Measurements from ENCODE around the gene RASEF. TPM values are rescaled to one million over a fixed set of nuclear protein-coding genes. Genes with fewer than 3 reads are reported as not detected.

Gene RASEF
- total RNA-seq, 1 experiment from 2014 or later = 2.2 TPM

- H2AK5ac ChIP-seq (ENCODE audit: insufficient read length, low read length) = no peak overlapping the region
- no peak overlapping the region for H3K9ac ChIP-seq (ENCODE audit: extremely low read depth, insufficient read length, low read length)
- TF ChIP-seq, protein P1, sequence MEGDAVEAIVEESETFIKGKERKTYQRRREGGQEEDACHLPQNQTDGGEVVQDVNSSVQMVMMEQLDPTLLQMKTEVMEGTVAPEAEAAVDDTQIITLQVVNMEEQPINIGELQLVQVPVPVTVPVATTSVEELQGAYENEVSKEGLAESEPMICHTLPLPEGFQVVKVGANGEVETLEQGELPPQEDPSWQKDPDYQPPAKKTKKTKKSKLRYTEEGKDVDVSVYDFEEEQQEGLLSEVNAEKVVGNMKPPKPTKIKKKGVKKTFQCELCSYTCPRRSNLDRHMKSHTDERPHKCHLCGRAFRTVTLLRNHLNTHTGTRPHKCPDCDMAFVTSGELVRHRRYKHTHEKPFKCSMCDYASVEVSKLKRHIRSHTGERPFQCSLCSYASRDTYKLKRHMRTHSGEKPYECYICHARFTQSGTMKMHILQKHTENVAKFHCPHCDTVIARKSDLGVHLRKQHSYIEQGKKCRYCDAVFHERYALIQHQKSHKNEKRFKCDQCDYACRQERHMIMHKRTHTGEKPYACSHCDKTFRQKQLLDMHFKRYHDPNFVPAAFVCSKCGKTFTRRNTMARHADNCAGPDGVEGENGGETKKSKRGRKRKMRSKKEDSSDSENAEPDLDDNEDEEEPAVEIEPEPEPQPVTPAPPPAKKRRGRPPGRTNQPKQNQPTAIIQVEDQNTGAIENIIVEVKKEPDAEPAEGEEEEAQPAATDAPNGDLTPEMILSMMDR (conservative IDR thresholded peaks at IDR 0.05) = no peak
- no peak overlapping the region for H4K8ac ChIP-seq (replicated peaks; ENCODE audit: insufficient read length, low read depth, low read length)
- no peak overlapping the region for H2AFZ ChIP-seq (ENCODE audit: low read length)
- H3K4me1 ChIP-seq (ENCODE audit: insufficient read depth, low read length) = no peaks in the 10 kb centered on the region
- no peaks in the 10 kb centered on the region for H3K4me1 Mint-ChIP-seq
- H3K79me2 ChIP-seq (ENCODE audit: insufficient read depth, low read length) = no peaks in the 10 kb centered on the region
- no peak overlapping the region for H2BK12ac ChIP-seq (ENCODE audit: insufficient read length, low read depth, low read length)
- H3K23ac ChIP-seq (ENCODE audit: insufficient read length, low read depth, low read length) = no peak overlapping the region
- H3K27ac Mint-ChIP-seq = no peak overlapping the region
- no peak overlapping the region for H3K27ac ChIP-seq (ENCODE audit: insufficient read length, low read depth, low read length)
- no peak overlapping the region for H3T11ph ChIP-seq (ENCODE audit: low read length)
- H2BK20ac ChIP-seq (ENCODE audit: low read depth, low read length, poor library complexity, severe bottlenecking) = no peak overlapping the region
- H3K27me3 Mint-ChIP-seq (ENCODE audit: low read depth) = no peaks in the 10 kb centered on the region
- no peaks in the 10 kb centered on the region for H3K36me3 Mint-ChIP-seq (ENCODE audit: insufficient read depth in 1 of 3, low read depth in 3 of 3)
- H2BK5ac ChIP-seq (ENCODE audit: insufficient read length, low read length) = no peak overlapping the region
- H4K20me1 ChIP-seq (ENCODE audit: control insufficient read depth, insufficient read depth, insufficient read length) = no peaks in the 10 kb centered on the region
- H3K4me2 ChIP-seq (ENCODE audit: insufficient read depth, insufficient read length, low read length) = no peak overlapping the region
- no peak overlapping the region for H3K18ac ChIP-seq (ENCODE audit: insufficient read length, low read depth, low read length)
- H3K27me3 ChIP-seq (ENCODE audit: insufficient read depth, low read length) = no peaks in the 10 kb centered on the region
- DNase-seq = no peak
- H4K5ac ChIP-seq (ENCODE audit: insufficient read length, low read depth, low read length) = no peak overlapping the region
- H3K4me3 Mint-ChIP-seq = no peak overlapping the region
- no peaks in the 10 kb centered on the region for H3K79me1 ChIP-seq (ENCODE audit: insufficient read depth, low read depth, low read length, poor library complexity, severe bottlenecking)
- H3K14ac ChIP-seq (ENCODE audit: insufficient read depth, low read length) = no peak overlapping the region
- no peak overlapping the region for H2BK15ac ChIP-seq (ENCODE audit: low read depth, low read length)
- H4K91ac ChIP-seq (ENCODE audit: insufficient read length, low read depth, low read length) = no peak overlapping the region
- no peak overlapping the region for H3K4ac ChIP-seq (ENCODE audit: low read depth, low read length)
- H2BK120ac ChIP-seq (ENCODE audit: low read depth, low read length, poor library complexity, severe bottlenecking) = no peak overlapping the region
- WGBS (ENCODE audit: extremely low coverage, insufficient read length, low lambda C conversion rate) = no CpG with 5 or more reads among the region's 2 CpGs
- H3K9me3 ChIP-seq (ENCODE audit: control insufficient read depth, low read depth, low read length) = no peaks in the 10 kb centered on the region
- H3K56ac ChIP-seq (ENCODE audit: insufficient read length, low read depth, low read length) = no peak overlapping the region
- no peaks in the 10 kb centered on the region for H3K23me2 ChIP-seq (ENCODE audit: insufficient read length, low read depth, low read length, poor library complexity, severe bottlenecking)
- H3K9me3 Mint-ChIP-seq = no peaks in the 10 kb centered on the region
Observed at GRCh38 chr9:83106772-83107171, 43.8 kb upstream of the RASEF start.

Data from H9 (cell line).